Measurements from ENCODE around the gene YBX3. TPM values are rescaled to one million over a fixed set of nuclear protein-coding genes. Genes with fewer than 3 reads are reported as not detected.

Gene YBX3
- total RNA-seq, 2 donors from 2014 or later = 108 to 132 TPM

Other genes starting within 250 kb of the YBX3 start
- gene EIF2S3B, start 217.4 kb downstream of the YBX3 start, total RNA-seq = 1 to 10 TPM in 1 of 2 donors, under 1 TPM in 1; 0.63 to 1.2 TPM
- gene MAGOHB, start 109.7 kb downstream of the YBX3 start, total RNA-seq = 10 to 100 TPM; 42.7 to 52.5 TPM
- gene STYK1, start 49.3 kb downstream of the YBX3 start, total RNA-seq = 1 to 10 TPM; 1.6 to 1.8 TPM
- not detected for gene TAS2R7, start 79.3 kb upstream of the YBX3 start, total RNA-seq
- gene TAS2R8, start 84.0 kb upstream of the YBX3 start, total RNA-seq = not detected
- gene TAS2R9, start 86.8 kb upstream of the YBX3 start, total RNA-seq = not detected
- gene TAS2R10, start 103.0 kb upstream of the YBX3 start, total RNA-seq = under 1 TPM; 0.31 to 0.63 TPM
- 1 to 10 TPM; 2.1 to 3.0 TPM for gene PRR4, start 126.2 kb upstream of the YBX3 start, total RNA-seq
- 10 to 100 TPM; 13.0 to 17.6 TPM for gene PRH1, start 160.9 kb upstream of the YBX3 start, total RNA-seq
- gene TAS2R13, start 186.2 kb upstream of the YBX3 start, total RNA-seq = under 1 TPM; 0.53 TPM
- gene PRH2, start 205.9 kb upstream of the YBX3 start, total RNA-seq = not detected
- 1 to 10 TPM; 1.2 to 1.9 TPM for gene TAS2R14, start 215.9 kb upstream of the YBX3 start, total RNA-seq

Data from activated T-cell treated with anti-CD3 and anti-CD28 coated beads, Interleukin-2, amount 50 U/mL, for 72 hours (primary cell).